ENCODE data around the gene CAPS. TPM values are rescaled to one million over a fixed set of nuclear protein-coding genes. Genes with fewer than 3 reads are reported as not detected.

CAPS gene
- total and polyA plus RNA-seq, 12 donors, result 1.3 to 14.1 (median 3.0) TPM

- ATAC-seq, result peak; percentile 9 to 73 (median 44)
- intact Hi-C loops (cut with DNase I), result loop anchor here in 1 of 10 donors (5.0 kb wide), 1 partner anchor 35 kb away; the partner anchor contains the start of gene CAPS
- no peaks in the 10 kb centered on the region for H3K9me3 ChIP-seq
- H3K27me3 ChIP-seq, result no peaks in the 10 kb centered on the region
- peak overlapping the region in 4 of 10 donors; percentile 10 to 33 (median 21) for H3K4me3 ChIP-seq
- H3K27ac ChIP-seq, result peak overlapping the region in 9 of 10 donors; percentile 15 to 89 (median 59)
- no peak for TF ChIP-seq CTCF (IDR thresholded peaks at IDR 0.05)
- peaks cover 0 to 26% (median 0%) of the 10 kb centered on the region in 9 donors for H3K36me3 ChIP-seq
- H3K4me1 ChIP-seq, result peaks cover 32 to 82% (median 74%) of the 10 kb centered on the region in 9 donors
- 48 to 50% methylated on average over 13 of the region's 13 CpGs for WGBS, 2 donors
- peak; percentile 46 to 61 for DNase-seq
Observed at GRCh38 chr19:5947435-5947834, 33.4 kb downstream of the CAPS start.

- ATAC-seq, result peak in 1 of 8 donors; percentile 15
- no peak for DNase-seq
- Histone ChIP-seq H3K27me3 (no peaks in the 10 kb centered on the region), H3K4me3 (no peak overlapping the region), H3K27ac (peak overlapping the region in 8 of 10 donors; percentile 31 to 89 (median 53)), H3K36me3 (peaks cover 0 to 21% (median 0%) of the 10 kb centered on the region in 9 donors), H3K9me3 (no peaks in the 10 kb centered on the region), H3K4me1 (peaks cover 39 to 84% (median 78%) of the 10 kb centered on the region in 9 donors)
- intact Hi-C loops (cut with DNase I), result loop anchor here in 1 of 10 donors (5.0 kb wide), 1 partner anchor 37 kb away; the partner anchor contains the start of gene CAPS
- no peak for TF ChIP-seq CTCF (IDR thresholded peaks at IDR 0.05)
- 55 to 69% methylated on average over 13 of the region's 13 CpGs for WGBS, 2 donors
Observed at GRCh38 chr19:5948752-5949564, 34.9 kb downstream of the CAPS start.

GRCh38 chr19:5949792-5950305 is 35.8 kb downstream of the CAPS start:
- no peak for TF ChIP-seq CTCF (IDR thresholded peaks at IDR 0.05)
- Histone ChIP-seq H3K27ac (peak overlapping the region in 8 of 10 donors; percentile 31 to 89 (median 46)), H3K4me3 (no peak overlapping the region), H3K27me3 (no peaks in the 10 kb centered on the region), H3K9me3 (no peaks in the 10 kb centered on the region), H3K4me1 (peaks cover 43 to 90% (median 83%) of the 10 kb centered on the region in 9 donors), H3K36me3 (peaks cover 0 to 20% (median 0%) of the 10 kb centered on the region in 9 donors)
- intact Hi-C loops (cut with DNase I), result loop anchor here in 2 of 10 donors (5.0 to 10.0 kb wide), 2 partner anchors 38 to 605 kb away; partner anchors contain the start of genes CAPS (in 1 of the 2) and PTPRS (in 1 of the 2)
- WGBS, 2 donors, result 66 to 74% methylated on average over 13 of the region's 13 CpGs
- DNase-seq (peak; percentile 58 to 71), ATAC-seq (peak in 7 of 8 donors; percentile 18 to 66 (median 39))

- intact Hi-C loops (cut with DNase I), result loop anchor here in 1 of 10 donors (10.0 kb wide), 1 partner anchor 606 kb away; the partner anchor contains the start of gene PTPRS
- 56 to 60% methylated on average over 3 of the region's 3 CpGs for WGBS, 2 donors
- no peak for ATAC-seq
Observed at GRCh38 chr19:5950741-5951140, 36.7 kb downstream of the CAPS start.

More at GRCh38 chr19:5950741-5951140, 36.7 kb downstream of the CAPS start:
- H3K9me3 ChIP-seq, result no peaks in the 10 kb centered on the region
- peaks cover 45 to 99% (median 92%) of the 10 kb centered on the region in 9 donors for H3K4me1 ChIP-seq
- H3K4me3 ChIP-seq, result no peak overlapping the region
- peak overlapping the region in 7 of 10 donors; percentile 31 to 79 (median 64) for H3K27ac ChIP-seq
- no peaks in the 10 kb centered on the region for H3K27me3 ChIP-seq
- no peak for DNase-seq
- H3K36me3 ChIP-seq, result peaks cover 0 to 18% (median 0%) of the 10 kb centered on the region in 9 donors
- TF ChIP-seq CTCF (IDR thresholded peaks at IDR 0.05), result no peak
